ENCODE measurements around the gene TENT5C.

The TENT5C gene

GRCh38 chr1:117651616-117652015 is 45.8 kb downstream of the TENT5C start:
- no peaks in the 10 kb centered on the region for H3K27me3 ChIP-seq (ENCODE audit: control insufficient read depth, insufficient read depth, low read length)
- H3K9me3 ChIP-seq (ENCODE audit: control insufficient read depth, insufficient read depth, low read depth, low read length) = no peaks in the 10 kb centered on the region
- no peak overlapping the region for H3K27ac ChIP-seq (ENCODE audit: low read depth, low read length)
- no peak overlapping the region for H3K9ac ChIP-seq (ENCODE audit: low read length)
- H3K4me1 ChIP-seq (ENCODE audit: control insufficient read depth, insufficient read depth, low read length) = peaks cover 13% of the 10 kb centered on the region
- H3K36me3 ChIP-seq (ENCODE audit: control insufficient read depth, insufficient read depth, low read length) = no peaks in the 10 kb centered on the region
- H3K4me3 ChIP-seq (ENCODE audit: low read depth, low read length) = no peak overlapping the region

- H3K4me1 ChIP-seq (ENCODE audit: control insufficient read depth, insufficient read depth, low read length) = peaks cover 21% of the 10 kb centered on the region
- no peaks in the 10 kb centered on the region for H3K27me3 ChIP-seq (ENCODE audit: control insufficient read depth, insufficient read depth, low read length)
These were observed 46.6 kb downstream of the TENT5C start for GRCh38 chr1:117652421-117652820.

DNA sequence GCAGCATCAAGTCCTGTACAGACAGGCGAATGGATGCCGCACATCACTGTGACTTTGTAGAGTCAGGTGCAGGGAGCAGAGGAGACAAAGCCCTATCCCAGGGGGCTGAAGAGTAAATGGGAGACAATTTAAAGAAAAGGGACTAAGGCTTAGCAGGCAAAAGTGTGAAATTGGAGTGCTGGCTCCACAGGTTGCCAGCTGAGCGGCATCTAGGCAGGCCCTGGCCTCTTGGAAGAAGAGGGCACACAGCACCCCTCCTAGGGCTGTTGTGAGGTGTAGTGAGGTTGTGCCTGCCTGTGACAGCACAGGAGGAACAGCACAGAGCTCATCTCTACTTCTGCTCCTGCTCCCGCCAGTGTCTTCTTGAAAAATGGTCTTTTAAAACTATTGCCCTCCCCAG is 47.3 kb downstream of the TENT5C start:
- H3K27ac ChIP-seq (ENCODE audit: low read depth, low read length) = no peak overlapping the region

More at GRCh38 chr1:117652421-117652820, 46.6 kb downstream of the TENT5C start:
- Histone ChIP-seq H3K36me3 (ENCODE audit: control insufficient read depth, insufficient read depth, low read length) (no peaks in the 10 kb centered on the region), H3K4me3 (ENCODE audit: low read depth, low read length) (no peak overlapping the region), H3K9ac (ENCODE audit: low read length) (no peak overlapping the region), H3K9me3 (ENCODE audit: control insufficient read depth, insufficient read depth, low read depth, low read length) (no peaks in the 10 kb centered on the region), H3K27ac (ENCODE audit: low read depth, low read length) (no peak overlapping the region)

DNA sequence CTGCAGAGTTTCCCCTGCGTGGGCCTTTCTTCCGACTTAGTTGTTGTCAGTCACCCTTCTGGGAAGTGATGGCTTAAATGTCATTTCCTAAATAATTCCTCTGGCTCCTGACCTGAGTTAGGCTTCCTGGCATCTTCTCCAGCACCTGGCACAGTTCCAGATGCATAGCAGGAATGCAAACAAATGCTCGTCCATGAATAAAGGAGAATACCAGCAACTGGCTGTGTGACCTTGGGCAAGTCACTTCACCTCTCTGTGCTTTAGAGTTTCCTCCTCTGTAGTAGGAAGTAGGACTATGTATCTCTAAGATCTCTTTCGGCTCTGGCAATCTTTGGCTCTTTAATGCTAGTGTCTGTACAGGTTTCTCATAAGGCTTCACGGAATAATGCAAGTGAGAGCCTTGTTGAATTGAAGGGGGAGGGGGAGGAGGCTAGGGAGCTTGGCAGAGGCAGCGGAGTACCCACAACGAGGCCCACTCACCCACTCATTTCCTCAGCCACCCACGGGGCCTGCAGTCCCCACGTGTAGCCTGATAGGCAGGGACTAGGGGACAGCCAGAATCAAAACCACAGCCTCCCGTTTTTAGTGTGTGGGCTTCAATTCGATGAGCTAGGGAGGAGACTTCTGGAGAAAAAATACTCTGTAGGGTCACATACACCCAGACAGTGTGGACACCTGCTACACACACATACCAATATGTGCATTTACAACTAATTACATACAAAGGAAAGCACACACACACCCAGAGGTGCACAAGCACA is 48.1 kb downstream of the TENT5C start:
- H3K27ac ChIP-seq (ENCODE audit: low read depth, low read length) = no peak overlapping the region
- no peaks in the 10 kb centered on the region for H3K27me3 ChIP-seq (ENCODE audit: control insufficient read depth, insufficient read depth, low read length)
- H3K36me3 ChIP-seq (ENCODE audit: control insufficient read depth, insufficient read depth, low read length) = no peaks in the 10 kb centered on the region
- no peak overlapping the region for H3K9ac ChIP-seq (ENCODE audit: low read length)
- peaks cover 21% of the 10 kb centered on the region for H3K4me1 ChIP-seq (ENCODE audit: control insufficient read depth, insufficient read depth, low read length)
- no peak overlapping the region for H3K4me3 ChIP-seq (ENCODE audit: low read depth, low read length)
- no peaks in the 10 kb centered on the region for H3K9me3 ChIP-seq (ENCODE audit: control insufficient read depth, insufficient read depth, low read depth, low read length)

More for the DNA sequence above, 47.3 kb downstream of the TENT5C start:
- no peaks in the 10 kb centered on the region for H3K9me3 ChIP-seq (ENCODE audit: control insufficient read depth, insufficient read depth, low read depth, low read length)
- no peak overlapping the region for H3K4me3 ChIP-seq (ENCODE audit: low read depth, low read length)
- no peaks in the 10 kb centered on the region for H3K27me3 ChIP-seq (ENCODE audit: control insufficient read depth, insufficient read depth, low read length)
- H3K36me3 ChIP-seq (ENCODE audit: control insufficient read depth, insufficient read depth, low read length) = no peaks in the 10 kb centered on the region
- H3K4me1 ChIP-seq (ENCODE audit: control insufficient read depth, insufficient read depth, low read length) = peaks cover 21% of the 10 kb centered on the region
- no peak overlapping the region for H3K9ac ChIP-seq (ENCODE audit: low read length)

DNA sequence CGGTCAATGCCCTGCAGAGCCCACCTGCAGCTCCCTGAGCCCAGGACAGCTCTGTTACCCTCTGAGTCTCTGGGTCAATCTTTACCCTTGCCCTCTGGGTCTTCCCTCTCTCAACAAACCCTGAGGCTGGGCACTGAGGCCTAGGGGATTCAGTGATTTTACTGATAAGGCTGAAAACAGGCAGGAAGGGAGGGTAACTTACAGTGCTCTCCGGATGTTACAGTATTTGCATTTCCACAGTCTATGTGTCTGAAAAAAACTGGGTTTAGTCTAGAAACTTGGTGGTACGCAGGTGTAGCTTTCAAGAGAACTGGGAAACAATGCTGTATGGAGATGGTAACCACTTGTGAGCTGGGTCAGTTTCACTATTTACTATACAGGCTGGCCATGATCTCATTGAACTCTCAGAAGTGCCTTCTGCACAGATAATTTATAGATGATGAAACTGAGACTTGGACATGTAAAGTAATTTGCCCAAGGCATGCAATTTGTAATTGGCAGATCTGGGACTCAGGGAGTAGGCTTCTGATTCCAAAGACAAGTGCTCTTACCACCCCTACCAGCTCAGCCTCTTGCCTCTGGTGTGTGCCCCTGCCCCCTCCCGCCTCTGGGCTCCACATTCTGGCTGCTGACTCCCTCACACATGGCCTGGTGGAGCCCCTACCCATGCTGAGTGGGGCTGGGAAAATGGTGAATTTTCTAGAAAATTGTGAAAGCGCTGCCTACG is 48.8 kb downstream of the TENT5C start:
- Histone ChIP-seq H3K9me3 (ENCODE audit: control insufficient read depth, insufficient read depth, low read depth, low read length) (no peaks in the 10 kb centered on the region), H3K36me3 (ENCODE audit: control insufficient read depth, insufficient read depth, low read length) (no peaks in the 10 kb centered on the region), H3K27ac (ENCODE audit: low read depth, low read length) (no peak overlapping the region), H3K27me3 (ENCODE audit: control insufficient read depth, insufficient read depth, low read length) (no peaks in the 10 kb centered on the region), H3K4me1 (ENCODE audit: control insufficient read depth, insufficient read depth, low read length) (peaks cover 21% of the 10 kb centered on the region), H3K4me3 (ENCODE audit: low read depth, low read length) (no peak overlapping the region), H3K9ac (ENCODE audit: low read length) (no peak overlapping the region)

DNA sequence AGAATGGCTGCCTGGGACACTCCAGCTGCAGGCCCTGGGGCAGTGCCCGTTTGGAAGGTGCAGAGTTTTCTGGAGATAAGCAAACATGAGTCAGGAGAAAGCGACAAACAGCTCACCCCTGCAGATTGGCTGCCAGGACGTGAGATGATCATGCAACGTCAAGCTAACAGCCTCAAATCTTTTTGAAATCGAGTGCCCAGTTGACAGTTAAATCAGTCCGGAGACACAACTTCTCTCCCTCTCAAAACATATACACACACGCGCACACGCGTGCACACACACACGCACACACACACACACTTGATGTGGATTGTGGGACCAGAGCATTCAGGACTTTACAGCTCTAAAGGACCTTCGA is 49.4 kb downstream of the TENT5C start:
- Histone ChIP-seq H3K36me3 (ENCODE audit: control insufficient read depth, insufficient read depth, low read length) (no peaks in the 10 kb centered on the region), H3K4me1 (ENCODE audit: control insufficient read depth, insufficient read depth, low read length) (peaks cover 21% of the 10 kb centered on the region), H3K9me3 (ENCODE audit: control insufficient read depth, insufficient read depth, low read depth, low read length) (no peaks in the 10 kb centered on the region), H3K9ac (ENCODE audit: low read length) (no peak overlapping the region), H3K27ac (ENCODE audit: low read depth, low read length) (no peak overlapping the region), H3K4me3 (ENCODE audit: low read depth, low read length) (no peak overlapping the region), H3K27me3 (ENCODE audit: control insufficient read depth, insufficient read depth, low read length) (no peaks in the 10 kb centered on the region)

- Histone ChIP-seq H3K27me3 (ENCODE audit: control insufficient read depth, insufficient read depth, low read length) (no peaks in the 10 kb centered on the region), H3K4me1 (ENCODE audit: control insufficient read depth, insufficient read depth, low read length) (peaks cover 16% of the 10 kb centered on the region), H3K9me3 (ENCODE audit: control insufficient read depth, insufficient read depth, low read depth, low read length) (peaks cover under 1% of the 10 kb centered on the region; the same call in 1 of the 2 replicates), H3K27ac (ENCODE audit: low read depth, low read length) (no peak overlapping the region), H3K4me3 (ENCODE audit: low read depth, low read length) (no peak overlapping the region), H3K36me3 (ENCODE audit: control insufficient read depth, insufficient read depth, low read length) (no peaks in the 10 kb centered on the region), H3K9ac (ENCODE audit: low read length) (no peak overlapping the region)
These were observed 50.4 kb downstream of the TENT5C start for GRCh38 chr1:117656202-117656641.

DNA sequence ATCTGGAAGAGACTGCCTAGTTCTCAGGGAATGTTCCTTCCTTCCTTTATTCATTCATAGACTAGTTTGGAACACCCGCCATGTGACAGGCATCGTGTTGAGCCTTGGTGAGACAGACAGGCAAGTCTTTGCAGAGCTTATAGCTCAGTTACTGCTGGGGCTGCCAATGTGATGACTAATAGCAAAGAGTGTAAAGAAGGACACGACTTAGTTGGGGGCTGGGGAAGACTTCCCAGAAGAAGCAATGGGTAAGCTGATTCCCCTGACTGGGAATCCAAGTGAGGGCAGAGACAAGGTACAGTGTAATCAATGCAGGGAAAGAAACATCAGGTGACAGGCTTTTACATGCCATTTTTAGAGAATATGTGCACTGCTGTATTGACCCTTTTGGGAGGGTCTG is 51.2 kb downstream of the TENT5C start:
- no peak overlapping the region for H3K4me3 ChIP-seq (ENCODE audit: low read depth, low read length)
- H3K9me3 ChIP-seq (ENCODE audit: control insufficient read depth, insufficient read depth, low read depth, low read length) = peaks cover 7% of the 10 kb centered on the region
- H3K27ac ChIP-seq (ENCODE audit: low read depth, low read length) = no peak overlapping the region
- H3K27me3 ChIP-seq (ENCODE audit: control insufficient read depth, insufficient read depth, low read length) = no peaks in the 10 kb centered on the region
- H3K9ac ChIP-seq (ENCODE audit: low read length) = no peak overlapping the region
- H3K36me3 ChIP-seq (ENCODE audit: control insufficient read depth, insufficient read depth, low read length) = no peaks in the 10 kb centered on the region
- peaks cover 16% of the 10 kb centered on the region for H3K4me1 ChIP-seq (ENCODE audit: control insufficient read depth, insufficient read depth, low read length)

DNA sequence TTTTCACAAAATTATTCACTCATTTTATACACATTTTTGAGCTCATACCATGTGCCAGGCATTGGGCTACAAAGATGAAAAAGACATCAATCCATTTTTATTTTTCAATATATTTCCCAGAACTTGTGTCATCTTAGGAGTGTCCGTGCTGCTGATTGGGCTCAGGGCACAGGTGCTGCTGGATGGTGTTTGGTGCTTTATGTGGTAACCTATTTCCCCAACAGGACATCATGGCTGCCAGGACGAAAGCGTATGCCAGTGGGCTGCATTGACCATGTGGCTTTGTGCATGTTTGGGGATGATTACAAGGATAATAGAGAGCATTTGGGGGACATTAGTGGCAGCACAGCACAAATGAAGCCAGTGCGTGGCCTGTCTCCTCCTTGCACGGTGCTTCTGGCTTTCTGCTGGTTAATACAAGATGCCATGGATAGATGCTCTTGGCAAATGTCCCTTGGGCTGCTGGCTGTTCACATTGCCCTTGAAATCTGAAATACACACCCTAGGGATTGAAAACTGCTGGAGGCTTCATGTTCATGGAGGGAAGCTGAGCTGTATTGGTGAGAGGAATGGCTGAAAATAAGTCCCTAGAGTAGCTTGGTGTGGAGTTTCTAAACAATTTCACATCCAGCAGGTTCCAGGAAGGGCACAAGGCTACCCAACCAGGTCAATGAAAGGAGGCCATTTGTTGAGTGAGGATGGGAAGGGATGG is 52.3 kb downstream of the TENT5C start:
- Histone ChIP-seq H3K27ac (ENCODE audit: low read depth, low read length) (no peak overlapping the region), H3K4me3 (ENCODE audit: low read depth, low read length) (no peak overlapping the region), H3K9me3 (ENCODE audit: control insufficient read depth, insufficient read depth, low read depth, low read length) (peaks cover 11% of the 10 kb centered on the region), H3K36me3 (ENCODE audit: control insufficient read depth, insufficient read depth, low read length) (no peaks in the 10 kb centered on the region), H3K4me1 (ENCODE audit: control insufficient read depth, insufficient read depth, low read length) (peaks cover 19% of the 10 kb centered on the region), H3K27me3 (ENCODE audit: control insufficient read depth, insufficient read depth, low read length) (no peaks in the 10 kb centered on the region), H3K9ac (ENCODE audit: low read length) (no peak overlapping the region)

DNA sequence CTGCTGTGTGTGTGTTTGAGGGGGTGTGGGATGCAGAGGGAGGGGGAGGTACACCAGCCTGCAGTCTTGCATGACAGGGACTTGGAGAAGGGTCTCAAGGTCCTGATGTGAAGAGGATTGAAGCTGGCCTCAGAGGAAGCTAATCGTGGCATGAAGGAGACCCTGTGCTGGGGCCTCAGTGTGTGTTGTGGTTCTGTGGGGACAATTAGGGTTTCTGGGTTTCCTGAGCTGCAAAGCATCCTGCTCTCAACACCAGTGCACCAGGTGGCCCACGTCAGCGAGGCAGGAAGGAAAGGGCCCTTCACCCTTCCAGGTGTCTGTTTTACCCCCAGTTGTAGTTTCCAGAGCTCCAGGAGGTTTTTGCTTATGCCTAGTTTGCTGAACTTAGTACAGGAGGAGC is 52.8 kb downstream of the TENT5C start:
- Histone ChIP-seq H3K9ac (ENCODE audit: low read length) (no peak overlapping the region), H3K9me3 (ENCODE audit: control insufficient read depth, insufficient read depth, low read depth, low read length) (peaks cover 11% of the 10 kb centered on the region), H3K4me1 (ENCODE audit: control insufficient read depth, insufficient read depth, low read length) (peaks cover 21% of the 10 kb centered on the region), H3K4me3 (ENCODE audit: low read depth, low read length) (no peak overlapping the region), H3K36me3 (ENCODE audit: control insufficient read depth, insufficient read depth, low read length) (no peaks in the 10 kb centered on the region), H3K27me3 (ENCODE audit: control insufficient read depth, insufficient read depth, low read length) (no peaks in the 10 kb centered on the region), H3K27ac (ENCODE audit: low read depth, low read length) (no peak overlapping the region)
